HepG2 (cell line): ENCODE measurements around the gene MRO. TPM values are rescaled to one million over a fixed set of nuclear protein-coding genes. Genes with fewer than 3 reads are reported as not detected.

Experiments
- ATAC-seq: fragments of 200-7000 bp; cut with Tn5 transposase; 3 replicates; pipeline ENCODE4 v1.9.1; 2020; ENCODE audit warnings: mild to moderate bottlenecking, moderate library complexity
- BruUV-seq: library from RNA; stranded (reverse); fragments of 400-500 nt; replicated peaks from 2 replicates; lab custom pipeline; 2021; lab: Mats Ljungman, UMichigan
- CTCF ChIA-PET: fragments of 300-600 bp; formaldehyde crosslinking; extraction: SDS; loops from one replicate; lab custom pipeline; 2021; ENCODE audit warnings: low total read pairs, inconsistent platforms, low intra/inter-chr PET ratio; lab: Yijun Ruan, JAX
- POLR2A ChIA-PET: fragments of 350-600 bp; sonication (Branson Sonifier 250); formaldehyde crosslinking; loops from one replicate; lab custom pipeline; 2020; ENCODE audit warnings: antibody characterized with exemption, inconsistent platforms; lab: Yijun Ruan, JAX
- DNase-seq: peaks from one replicate; pipeline ENCODE4 v3.0.0-alpha.2; 2015; ENCODE audit warnings: low spot score
- FAIRE-seq: peaks from 3 replicates; lab custom pipeline; 2011; peaks lifted over from hg19 to GRCh38; lab: Jason Lieb, UNC
- H2AFZ ChIP-seq: one replicate; pipeline ENCODE4 v1.6.1; 2011; ENCODE audit warnings: low read length, inconsistent platforms
- H3K27ac ChIP-seq: fragments of 300-600 bp; 3 replicates; pipeline ENCODE4 v1.8.0; 2011; ENCODE audit warnings: mixed run types, mild to moderate bottlenecking, mixed read lengths, low read length, inconsistent platforms; ENCODE audit not compliant: insufficient read depth; ENCODE audit errors: extremely low read length
- H3K27me3 ChIP-seq, 2 experiments: fragments of 200-600 bp in 1 of 2; 2 replicates in 1 of 2; 3 replicates in 1 of 2; pipeline versions ENCODE4 v1.6.0 to v1.8.0; 2011; ENCODE audit warnings: low read length in 2 of 2, mild to moderate bottlenecking in 2 of 2, moderate library complexity in 2 of 2, inconsistent platforms in 1 of 2; ENCODE audit not compliant: insufficient read depth in 2 of 2, control insufficient read depth in 1 of 2
- H3K36me3 ChIP-seq, 2 experiments: fragments of 200-600 bp in 1 of 2; replicated peaks in 1 of 2; 2 replicates in 1 of 2; 3 replicates in 1 of 2; pipeline versions ENCODE4 v1.5.1 to v1.8.0; 2011; ENCODE audit warnings: low read length in 2 of 2, inconsistent platforms in 1 of 2; ENCODE audit not compliant: insufficient read depth in 2 of 2, control insufficient read depth in 1 of 2
- H3K4me1 ChIP-seq: 2 replicates; pipeline ENCODE4 v1.5.1; 2012; ENCODE audit warnings: low read length, inconsistent platforms; ENCODE audit not compliant: insufficient read depth
- H3K4me2 ChIP-seq: 2 replicates; pipeline ENCODE4 v1.6.0; 2011; ENCODE audit warnings: low read depth, low read length, inconsistent platforms
- H3K4me3 ChIP-seq, 3 experiments: fragments of 200-600 bp in 1 of 3; sonication (generic), shearing (Covaris generic) in 1 of 3; replicated peaks in 1 of 3; 2 replicates each; pipeline ENCODE4 v1.5.1; 2011 to 2016; ENCODE audit warnings: low read length in 3 of 3, inconsistent platforms in 2 of 3, low read depth in 2 of 3, mild to moderate bottlenecking in 2 of 3, control low read depth in 1 of 3, mixed read lengths in 1 of 3; ENCODE audit not compliant: insufficient read depth in 1 of 3
- H3K79me2 ChIP-seq: one replicate; pipeline ENCODE4 v1.6.1; 2011; ENCODE audit warnings: low read length, inconsistent platforms; ENCODE audit not compliant: insufficient read depth
- H3K9ac ChIP-seq: 2 replicates; pipeline ENCODE4 v1.6.0; 2011; ENCODE audit warnings: mild to moderate bottlenecking, low read depth, low read length, inconsistent platforms; ENCODE audit not compliant: insufficient read depth
- H3K9me3 ChIP-seq: 2 replicates; pipeline ENCODE4 v1.5.1; 2012; ENCODE audit warnings: mild to moderate bottlenecking, low read length
- H4K20me1 ChIP-seq: 2 replicates; pipeline ENCODE4 v1.6.0; 2011; ENCODE audit warnings: inconsistent platforms, mild to moderate bottlenecking, low read length, moderate library complexity; ENCODE audit not compliant: insufficient read depth
- ADNP ChIP-seq: sonication (generic); formaldehyde crosslinking; IDR thresholded peaks from 2 replicates; pipeline ENCODE4 v1.4.0; 2020; ENCODE audit warnings: missing genetic modification reagents
- AHR ChIP-seq: IDR thresholded peaks from 2 replicates; pipeline ENCODE4 v1.6.1; 2018; ENCODE audit warnings: missing genetic modification reagents, missing compliant biosample characterization
- BCL3 ChIP-seq: sonication (generic); formaldehyde crosslinking; IDR thresholded peaks from 2 replicates; pipeline ENCODE4 v1.5.1; 2020; ENCODE audit warnings: mild to moderate bottlenecking, missing genetic modification reagents, moderate library complexity
- HNRNPK ChIP-seq: fragments of 200-400 bp; formaldehyde crosslinking; IDR thresholded peaks from 2 replicates; pipeline ENCODE4 v1.6.1; 2018; ENCODE audit warnings: low read length, low read depth, moderate library complexity, mild to moderate bottlenecking; ENCODE audit not compliant: poor library complexity, severe bottlenecking
- HNRNPLL ChIP-seq: fragments of 200-400 bp; formaldehyde crosslinking; IDR thresholded peaks from 2 replicates; pipeline ENCODE4 v1.6.1; 2017; ENCODE audit warnings: mild to moderate bottlenecking, low read depth, low read length; ENCODE audit not compliant: poor library complexity, severe bottlenecking
- NKX3-1 ChIP-seq: sonication (generic); formaldehyde crosslinking; IDR thresholded peaks from 2 replicates; pipeline ENCODE4 v1.5.0; 2020; ENCODE audit warnings: missing genetic modification reagents
- PCBP2 ChIP-seq: fragments of 200-400 bp; formaldehyde crosslinking; optimal IDR thresholded peaks from 2 replicates; pipeline ENCODE3; 2018; ENCODE audit warnings: low read length, low read depth; ENCODE audit not compliant: poor library complexity, severe bottlenecking
- RXRB ChIP-seq: IDR thresholded peaks from 2 replicates; pipeline ENCODE4 v1.6.1; 2016; ENCODE audit warnings: borderline replicate concordance, missing genetic modification reagents, missing compliant biosample characterization
- SP140L ChIP-seq: sonication (generic); formaldehyde crosslinking; IDR thresholded peaks from 2 replicates; pipeline ENCODE4 v1.4.0; 2020; ENCODE audit warnings: missing genetic modification reagents, borderline replicate concordance
- TFE3 ChIP-seq: IDR thresholded peaks from 2 replicates; pipeline ENCODE4 v1.6.1; 2016
- ZBED4 ChIP-seq: sonication (generic); formaldehyde crosslinking; IDR thresholded peaks from 2 replicates; pipeline ENCODE4 v1.4.0; 2020; ENCODE audit warnings: missing genetic modification reagents, borderline replicate concordance
- ZBTB39 ChIP-seq: sonication (generic); formaldehyde crosslinking; IDR thresholded peaks from 2 replicates; pipeline ENCODE4 v1.5.0; 2020; ENCODE audit warnings: missing genetic modification reagents
- ZNF3 ChIP-seq: IDR thresholded peaks from 2 replicates; pipeline ENCODE4 v1.7.0; 2017; ENCODE audit warnings: inconsistent platforms
- ZNF674 ChIP-seq: sonication (generic); formaldehyde crosslinking; IDR thresholded peaks from 2 replicates; pipeline ENCODE4 v1.5.0; 2020; ENCODE audit warnings: low read depth, mild to moderate bottlenecking, missing genetic modification reagents
- ZSCAN5A ChIP-seq: sonication (generic); formaldehyde crosslinking; IDR thresholded peaks from 2 replicates; pipeline ENCODE4 v1.8.0; 2022; ENCODE audit warnings: mild to moderate bottlenecking, missing genetic modification reagents, borderline replicate concordance
- WGBS: methylation state at CpG from one replicate; pipeline ENCODE4 v1.1.6; 2017; ENCODE audit warnings: low lambda C conversion rate; 5-methylcytosine and 5-hydroxymethylcytosine counted together
- in situ Hi-C: cut with HindIII; loops from 2 replicates; pipeline ENCODE4 v1.10.0; 2017; ENCODE audit warnings: low pct_unique_long_range_greater_than_20kb; ENCODE audit not compliant: extremely low pct_ligation_motif_present
- intact Hi-C: fragments of 100-400 bp; cut with micrococcal nuclease; formaldehyde crosslinking; loops from one replicate; pipeline ENCODE4 v1.10.0; 2022; ENCODE audit not compliant: unreplicated experiment
- polyA plus RNA-seq, 8 experiments: library from polyadenylated mRNA; depleted of rRNA in 3 of 8; stranded (reverse) in 7 of 8; unstranded in 1 of 8; fragments of >200 nt; fragmentation: Illumina TruSeq in 4 of 8; extraction: Trizol in 4 of 8; gene quantifications; 2 replicates each; pipeline versions ENCODE4 v1.2.1 to v1.2.3, GENCODE V29; 2011 to 2016; ENCODE audit warnings: low read depth in 4 of 8, missing spikeins in 1 of 8, mixed read lengths in 1 of 8; ENCODE audit not compliant: insufficient read depth in 1 of 8
- total RNA-seq, 5 experiments: library from RNA; depleted of rRNA; stranded (reverse); fragments of >200 nt; fragmentation: Illumina TruSeq; extraction: Trizol; gene quantifications; 2 replicates each; pipeline ENCODE4 v1.2.3, GENCODE V29; 2016; ENCODE audit warnings: low read depth in 1 of 5

The MRO gene
- total and polyA plus RNA-seq, 2 of the 13 experiments (the other 11 are each of a cell fraction or from before 2014, with no cell fraction given) = not detected

GRCh38 chr18:50829644-50830043, 9.8 kb upstream of the MRO start:
- in situ Hi-C loops (no loop called here), intact Hi-C loops (no loop called here)
- H2AFZ ChIP-seq = no peak overlapping the region
- no peaks in the 10 kb centered on the region for H4K20me1 ChIP-seq
- no peak overlapping the region for H3K4me2 ChIP-seq
- BruUV-seq = no TSS peak
- no peak overlapping the region for H3K27ac ChIP-seq
- ChIA-PET CTCF (no interaction called here), POLR2A (no interaction called here)
- no peak overlapping the region for H3K4me3 ChIP-seq
- no peak for DNase-seq
- H3K9ac ChIP-seq = no peak overlapping the region
- no peaks in the 10 kb centered on the region; a peak in 1 of 5 replicates for H3K27me3 ChIP-seq
- no peaks in the 10 kb centered on the region for H3K36me3 ChIP-seq
- no peaks in the 10 kb centered on the region for H3K79me2 ChIP-seq
- ATAC-seq = no peak
- H3K4me1 ChIP-seq = no peaks in the 10 kb centered on the region
- H3K9me3 ChIP-seq = no peaks in the 10 kb centered on the region
- FAIRE-seq = no peak
- 34% methylated on average over 5 of the region's 5 CpGs for WGBS
- TF ChIP-seq ZBED4 (CRISPR knock-in tag) = no peak
- TF ChIP-seq BCL3 = no peak
- no peak for TF ChIP-seq HNRNPK
- TF ChIP-seq RXRB = no peak
- TF ChIP-seq PCBP2 = no peak
- no peak for TF ChIP-seq ZSCAN5A (CRISPR knock-in tag)
- TF ChIP-seq NKX3-1 = no peak
- TF ChIP-seq ADNP (CRISPR knock-in tag) = no peak
- TF ChIP-seq SP140L (CRISPR knock-in tag) = no peak
- TF ChIP-seq AHR (CRISPR knock-in tag) = no peak
- no peak for TF ChIP-seq TFE3 (CRISPR knock-in tag)
- TF ChIP-seq HNRNPLL = no peak
- TF ChIP-seq ZBTB39 (CRISPR knock-in tag) = no peak
- TF ChIP-seq ZNF3 (CRISPR knock-in tag) = no peak
- no peak for TF ChIP-seq ZNF674 (CRISPR knock-in tag)
